Measurements from ENCODE around the gene CHD5.

GRCh38 chr1:6179564-6180175 lies 451 bp downstream of the CHD5 start:
- no peak for TF ChIP-seq EZH2 (IDR thresholded peaks at IDR 0.05; ENCODE audit: borderline replicate concordance, insufficient read depth, low read length, poor library complexity, severe bottlenecking)
- TF ChIP-seq CTCF (IDR thresholded peaks at IDR 0.05; ENCODE audit: poor library complexity, severe bottlenecking): no peak
- TF ChIP-seq REST (IDR thresholded peaks at IDR 0.05; ENCODE audit: borderline replicate concordance): no peak

All from neural cell (in vitro differentiated cells).